Gastroesophageal sphincter (tissue), 4 donors: ENCODE results near the gene SYT8. TPM values are rescaled to one million over a fixed set of nuclear protein-coding genes. Genes with fewer than 3 reads are reported as not detected.
A peak's percentile ranks its signal among the peaks of the same experiment; 100 is the strongest.

Experiments
- ATAC-seq: fragments of 150-250 bp; one replicate; pipeline ENCODE4 v1.9.1; 2016; ENCODE audit warnings: mild to moderate bottlenecking, moderate library complexity
- H3K27ac ChIP-seq, 4 donors: fragments of 200-600 bp; sonication (generic) in 3 of 4; 1 replicate in 3 of 4; 2 replicates in 1 of 4; pipeline ENCODE4 v1.5.1; 2016 to 2019
- H3K27me3 ChIP-seq: fragments of 200-600 bp; sonication (generic); one replicate; pipeline ENCODE4 v1.5.1; 2019
- H3K36me3 ChIP-seq, 2 donors: fragments of 200-600 bp; sonication (generic); one replicate each; pipeline ENCODE4 v1.5.1; 2019; ENCODE audit warnings: control low read depth in 1 of 2
- H3K4me1 ChIP-seq, 3 donors: fragments of 200-600 bp; sonication (generic); 1 replicate in 2 of 3; 2 replicates in 1 of 3; pipeline ENCODE4 v1.5.1; 2016 to 2019; ENCODE audit warnings: control low read depth in 2 of 3
- H3K4me3 ChIP-seq, 2 donors: fragments of 200-600 bp; sonication (generic); one replicate each; pipeline ENCODE4 v1.5.1; 2019; ENCODE audit warnings: mild to moderate bottlenecking in 1 of 2, moderate library complexity in 1 of 2
- H3K9me3 ChIP-seq, 3 donors: fragments of 200-600 bp; sonication (generic); one replicate each; pipeline ENCODE4 v1.5.1; 2017 to 2019; ENCODE audit warnings: control low read depth in 2 of 3
- EP300 ChIP-seq: sonication (generic); formaldehyde crosslinking; IDR thresholded peaks from one replicate; pipeline ENCODE4 v1.6.1; 2017; ENCODE audit warnings: antibody characterized with exemption, mild to moderate bottlenecking
- POLR2A ChIP-seq, 2 donors: fragments of 450-650 bp; IDR thresholded peaks; one replicate each; pipeline ENCODE4 v1.6.1; 2017; ENCODE audit warnings: antibody characterized with exemption in 2 of 2, mild to moderate bottlenecking in 2 of 2, moderate library complexity in 1 of 2
- POLR2AphosphoS5 ChIP-seq: sonication (generic); formaldehyde crosslinking; IDR thresholded peaks from one replicate; pipeline ENCODE4 v1.6.1; 2017; ENCODE audit warnings: antibody characterized with exemption
- WGBS, 2 donors: methylation state at CpG; one replicate each; pipeline ENCODE4 v1.1.5; 2018; ENCODE audit warnings: low coverage in 1 of 2; 5-methylcytosine and 5-hydroxymethylcytosine counted together
- total RNA-seq, 4 donors: library from RNA; depleted of rRNA; stranded (reverse); fragments of >200 nt; gene quantifications; one replicate each; pipeline ENCODE4 v1.1.0, GENCODE V29; 2016
- TF ChIP-seq, protein P1 (sequence below), 4 experiments: fragments of 200-600 bp in 2 of 4; fragments of 450-650 bp in 2 of 4; sonication (generic) in 1 of 4; IDR thresholded peaks; one replicate each; pipeline ENCODE4 v1.5.1; 2017 to 2019; ENCODE audit warnings: antibody characterized with exemption in 4 of 4, mild to moderate bottlenecking in 2 of 4, moderate library complexity in 2 of 4

Gene SYT8
- total RNA-seq, 4 donors from 2014 or later: 2.2 TPM; not detected in 3

GRCh38 chr11:1864231-1864630, 29.4 kb downstream of the SYT8 start:
- Histone ChIP-seq H3K4me1 (peaks cover 0 to 66% (median 36%) of the 10 kb centered on the region in 3 donors), H3K9me3 (no peaks in the 10 kb centered on the region), H3K36me3 (no peaks in the 10 kb centered on the region), H3K4me3 (peak overlapping the region in 1 of 2 donors; percentile 45), H3K27ac (peak overlapping the region; percentile 52 to 88 (median 86)), H3K27me3 (no peaks in the 10 kb centered on the region)
- peak; percentile 25 for ATAC-seq
- TF ChIP-seq POLR2AphosphoS5: no peak
- TF ChIP-seq, protein P1, sequence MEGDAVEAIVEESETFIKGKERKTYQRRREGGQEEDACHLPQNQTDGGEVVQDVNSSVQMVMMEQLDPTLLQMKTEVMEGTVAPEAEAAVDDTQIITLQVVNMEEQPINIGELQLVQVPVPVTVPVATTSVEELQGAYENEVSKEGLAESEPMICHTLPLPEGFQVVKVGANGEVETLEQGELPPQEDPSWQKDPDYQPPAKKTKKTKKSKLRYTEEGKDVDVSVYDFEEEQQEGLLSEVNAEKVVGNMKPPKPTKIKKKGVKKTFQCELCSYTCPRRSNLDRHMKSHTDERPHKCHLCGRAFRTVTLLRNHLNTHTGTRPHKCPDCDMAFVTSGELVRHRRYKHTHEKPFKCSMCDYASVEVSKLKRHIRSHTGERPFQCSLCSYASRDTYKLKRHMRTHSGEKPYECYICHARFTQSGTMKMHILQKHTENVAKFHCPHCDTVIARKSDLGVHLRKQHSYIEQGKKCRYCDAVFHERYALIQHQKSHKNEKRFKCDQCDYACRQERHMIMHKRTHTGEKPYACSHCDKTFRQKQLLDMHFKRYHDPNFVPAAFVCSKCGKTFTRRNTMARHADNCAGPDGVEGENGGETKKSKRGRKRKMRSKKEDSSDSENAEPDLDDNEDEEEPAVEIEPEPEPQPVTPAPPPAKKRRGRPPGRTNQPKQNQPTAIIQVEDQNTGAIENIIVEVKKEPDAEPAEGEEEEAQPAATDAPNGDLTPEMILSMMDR (IDR thresholded peaks at IDR 0.05): no peak
- no peak for TF ChIP-seq EP300
- TF ChIP-seq POLR2A (IDR thresholded peaks at IDR 0.05): no peak
- WGBS, 2 donors: 14 to 25% methylated on average over 9 to 15 of the region's 18 CpGs

GRCh38 chr11:1864831-1865665, 30.3 kb downstream of the SYT8 start:
- Histone ChIP-seq H3K4me3 (peak overlapping the region in 1 of 2 donors; percentile 45), H3K27me3 (peaks cover 6% of the 10 kb centered on the region), H3K36me3 (no peaks in the 10 kb centered on the region), H3K27ac (peak overlapping the region in 3 of 4 donors; percentile 85 to 88 (median 87)), H3K4me1 (peaks cover 0 to 66% (median 36%) of the 10 kb centered on the region in 3 donors), H3K9me3 (no peaks in the 10 kb centered on the region)
- ATAC-seq: no peak
- WGBS, 2 donors: 62 to 66% methylated on average over 13 to 19 of the region's 30 CpGs
- no peak for TF ChIP-seq POLR2AphosphoS5
- TF ChIP-seq EP300: no peak
- TF ChIP-seq, protein P1 (IDR thresholded peaks at IDR 0.05): no peak
- TF ChIP-seq POLR2A (IDR thresholded peaks at IDR 0.05): no peak

DNA sequence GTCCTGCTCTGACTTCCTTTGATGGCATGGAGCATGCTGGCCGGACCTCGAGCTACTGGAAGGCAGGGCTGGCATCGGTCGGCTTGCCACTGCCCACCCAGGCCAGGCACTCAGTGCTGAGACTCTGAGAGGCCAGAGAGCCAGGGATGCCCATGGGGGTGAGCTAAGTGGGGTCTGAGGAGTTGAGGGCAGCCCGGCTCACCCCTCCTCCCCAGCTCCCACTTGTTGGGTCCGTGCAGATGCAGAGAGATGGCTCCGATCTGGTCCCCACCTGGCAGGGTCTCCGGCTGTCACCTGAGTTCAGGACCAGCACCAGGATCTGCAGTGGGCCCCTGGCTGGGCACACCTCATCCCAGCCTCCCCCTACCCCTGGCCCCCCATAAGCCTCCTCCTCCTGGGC, 31.4 kb downstream of the SYT8 start:
- peaks cover 18% of the 10 kb centered on the region for H3K27me3 ChIP-seq
- H3K36me3 ChIP-seq: no peaks in the 10 kb centered on the region
- WGBS, 2 donors: no CpG with 5 or more reads among the region's 8 CpGs
- peak overlapping the region in 1 of 2 donors; percentile 45 for H3K4me3 ChIP-seq
- H3K4me1 ChIP-seq: peaks cover 0 to 78% (median 36%) of the 10 kb centered on the region in 3 donors
- H3K9me3 ChIP-seq: no peaks in the 10 kb centered on the region
- no peak for ATAC-seq
- H3K27ac ChIP-seq: peak overlapping the region in 3 of 4 donors; percentile 6 to 88 (median 24)
- no peak for TF ChIP-seq EP300
- TF ChIP-seq POLR2A (IDR thresholded peaks at IDR 0.05): no peak
- no peak for TF ChIP-seq POLR2AphosphoS5
- TF ChIP-seq, protein P1 (IDR thresholded peaks at IDR 0.05): no peak

- Histone ChIP-seq H3K27ac (peak overlapping the region in 3 of 4 donors; percentile 6 to 88 (median 24)), H3K4me3 (no peak overlapping the region), H3K27me3 (peaks cover 23% of the 10 kb centered on the region), H3K9me3 (no peaks in the 10 kb centered on the region), H3K36me3 (no peaks in the 10 kb centered on the region), H3K4me1 (peaks cover 0 to 82% (median 36%) of the 10 kb centered on the region in 3 donors)
- no peak for TF ChIP-seq POLR2AphosphoS5
- ATAC-seq: no peak
- WGBS, 2 donors: 92% methylated on average over 5 of the region's 15 CpGs; no CpG with 5 or more reads in 1 of the 2 donors
Measured at GRCh38 chr11:1866776-1867175, 32.0 kb downstream of the SYT8 start.

GRCh38 chr11:1867381-1867780, 32.6 kb downstream of the SYT8 start:
- WGBS, 2 donors: 80% methylated on average over 2 of the region's 8 CpGs; no CpG with 5 or more reads in 1 of the 2 donors

More at GRCh38 chr11:1867381-1867780, 32.6 kb downstream of the SYT8 start:
- no peak for TF ChIP-seq POLR2A (IDR thresholded peaks at IDR 0.05)
- TF ChIP-seq EP300: no peak
- TF ChIP-seq, protein P1 (IDR thresholded peaks at IDR 0.05): no peak
- TF ChIP-seq POLR2AphosphoS5: no peak
- Histone ChIP-seq H3K36me3 (no peaks in the 10 kb centered on the region), H3K27ac (peak overlapping the region in 3 of 4 donors; percentile 6 to 88 (median 66)), H3K9me3 (no peaks in the 10 kb centered on the region), H3K4me3 (no peak overlapping the region), H3K4me1 (peaks cover 0 to 87% (median 36%) of the 10 kb centered on the region in 3 donors), H3K27me3 (peaks cover 29% of the 10 kb centered on the region)
- ATAC-seq: no peak
